HTERT RPE-1 (cell line): ENCODE data around the gene LSP1.
"Not testable (repeated sequence)": the region's sequence is repeated elsewhere in the genome, so short reads cannot be mapped to it uniquely, and the experiment has no call there.

Source experiments
- in situ Hi-C: fragments of 300-500 bp; cut with MboI; formaldehyde crosslinking; loops from 4 replicates; pipeline ENCODE4 v1.14.3; 2020; ENCODE audit warnings: low sequenced_read_pairs

The LSP1 gene, protein sequence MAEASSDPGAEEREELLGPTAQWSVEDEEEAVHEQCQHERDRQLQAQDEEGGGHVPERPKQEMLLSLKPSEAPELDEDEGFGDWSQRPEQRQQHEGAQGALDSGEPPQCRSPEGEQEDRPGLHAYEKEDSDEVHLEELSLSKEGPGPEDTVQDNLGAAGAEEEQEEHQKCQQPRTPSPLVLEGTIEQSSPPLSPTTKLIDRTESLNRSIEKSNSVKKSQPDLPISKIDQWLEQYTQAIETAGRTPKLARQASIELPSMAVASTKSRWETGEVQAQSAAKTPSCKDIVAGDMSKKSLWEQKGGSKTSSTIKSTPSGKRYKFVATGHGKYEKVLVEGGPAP

GRCh38 chr11:1852877-1853276 is at the start of gene LSP1:
Gene LSP1 (plus strand): TSS chr11:1853084. CDS start chr11:1853145, 61 bp downstream.
- in situ Hi-C loops = no loop called here

DNA sequence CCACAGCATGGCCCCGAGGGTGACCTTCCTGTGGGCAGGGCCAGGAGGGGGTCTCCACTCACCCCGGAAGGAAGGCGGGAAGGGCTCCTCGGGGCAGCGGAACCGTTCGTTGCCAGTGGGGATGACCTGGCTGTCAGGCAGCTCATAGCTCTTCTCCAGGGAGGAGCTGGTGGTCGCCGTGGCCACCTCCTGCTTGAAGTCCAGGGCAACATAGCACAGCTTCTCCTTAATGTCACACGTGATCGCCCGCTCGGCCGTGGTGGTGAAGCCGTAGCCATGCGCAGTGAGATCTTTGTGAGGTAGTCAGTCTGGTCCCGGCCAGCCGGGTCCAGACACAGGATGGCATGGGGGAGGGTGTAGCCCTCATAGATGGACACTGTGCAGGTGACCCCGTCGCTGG is 49.6 kb upstream of the LSP1 start:
- in situ Hi-C loops = no loop called here

GRCh38 chr11:1803835-1804519 is 48.9 kb upstream of the LSP1 start:
- in situ Hi-C loops = not testable (repeated sequence)

GRCh38 chr11:1805525-1805924 is 47.4 kb upstream of the LSP1 start:
- in situ Hi-C loops = no loop called here

DNA sequence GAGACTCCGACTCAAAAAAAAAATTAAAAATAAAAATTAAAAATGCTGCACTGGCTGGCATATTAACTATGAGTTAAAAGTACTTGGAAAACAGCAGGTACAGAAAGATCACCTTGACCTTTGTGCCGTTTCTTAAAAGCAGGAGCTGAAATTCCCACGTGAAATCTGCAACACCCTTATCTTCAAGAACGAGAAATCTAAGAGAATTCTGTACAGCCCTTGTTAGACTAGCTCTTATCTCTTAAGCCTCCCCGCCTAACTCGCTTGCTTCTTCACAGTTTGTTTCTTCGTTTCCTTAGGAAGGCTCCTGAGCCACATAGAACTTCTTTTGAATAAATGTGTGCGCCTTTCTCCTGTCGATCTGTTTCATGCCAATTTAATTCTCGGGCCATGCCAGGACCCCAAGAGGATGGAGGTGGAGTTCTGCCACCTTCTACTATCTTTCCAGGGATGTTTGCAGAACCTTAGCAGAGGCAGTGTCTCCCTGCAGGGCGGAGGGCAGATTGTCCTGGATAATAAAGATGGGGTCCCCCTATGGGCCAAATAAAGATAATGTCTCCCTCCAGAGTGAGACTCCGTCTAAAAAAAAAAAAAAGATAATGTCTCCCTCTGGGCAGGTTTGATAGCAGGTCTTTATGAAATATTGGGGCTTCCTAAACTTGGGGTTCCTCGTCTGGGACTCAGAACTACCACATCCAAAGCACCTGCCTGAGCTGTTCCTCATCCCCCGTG is 45.5 kb upstream of the LSP1 start:
- in situ Hi-C loops = no loop called here

- in situ Hi-C loops = no loop called here
Measured at GRCh38 chr11:1810761-1811160, 42.1 kb upstream of the LSP1 start.

- in situ Hi-C loops = no loop called here
Measured at GRCh38 chr11:1812274-1812673, 40.6 kb upstream of the LSP1 start.

- in situ Hi-C loops = no loop called here
Measured at GRCh38 chr11:1812801-1813200, 40.1 kb upstream of the LSP1 start.

- in situ Hi-C loops = not testable (repeated sequence)
Measured at GRCh38 chr11:1813356-1813755, 39.5 kb upstream of the LSP1 start.

GRCh38 chr11:1814691-1815090 is 38.2 kb upstream of the LSP1 start:
- in situ Hi-C loops = no loop called here

GRCh38 chr11:1815311-1815710 is 37.6 kb upstream of the LSP1 start:
- in situ Hi-C loops = no loop called here

DNA sequence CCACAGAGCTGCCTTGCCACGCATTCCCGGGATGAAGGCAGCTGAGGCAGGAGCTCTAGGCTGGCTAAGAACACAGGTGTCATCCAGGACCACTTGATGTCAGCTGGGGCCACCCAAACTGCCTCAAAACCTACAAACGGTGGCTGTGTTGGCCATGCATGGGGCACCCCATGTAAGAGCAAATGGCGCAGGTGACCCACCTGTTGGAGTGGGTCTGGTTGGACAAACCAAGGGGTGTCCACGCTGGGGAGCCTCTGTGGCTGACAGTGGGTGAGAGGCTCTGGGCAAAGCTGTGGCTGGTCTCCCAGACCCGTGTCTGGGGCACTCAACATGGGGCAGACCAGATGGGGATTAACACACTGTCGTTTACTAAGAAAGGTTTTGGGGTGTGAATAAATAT is 37.1 kb upstream of the LSP1 start:
- in situ Hi-C loops = no loop called here

DNA sequence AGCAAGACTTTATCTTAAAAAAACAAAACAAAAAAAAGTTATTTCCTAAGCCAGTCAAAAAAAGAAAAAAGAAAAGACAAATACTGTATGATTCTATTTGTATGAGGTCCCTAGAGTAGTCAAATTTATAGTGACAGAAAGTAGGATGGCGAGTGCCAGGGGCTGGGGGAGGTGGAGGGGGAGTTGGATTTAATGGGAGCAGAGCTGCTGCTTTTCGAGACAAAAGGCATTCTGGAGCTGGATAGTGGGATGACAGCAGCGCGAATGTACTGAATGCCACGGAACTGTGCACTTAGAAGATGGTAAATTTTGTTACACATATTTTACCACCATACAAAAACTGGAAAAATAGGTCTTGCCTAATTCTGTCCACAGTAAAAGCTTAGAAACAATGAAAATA is 35.9 kb upstream of the LSP1 start:
- in situ Hi-C loops = no loop called here

- in situ Hi-C loops = no loop called here
Measured at GRCh38 chr11:1817511-1817910, 35.4 kb upstream of the LSP1 start.

- in situ Hi-C loops = no loop called here
Measured at GRCh38 chr11:1819074-1819473, 33.8 kb upstream of the LSP1 start.

DNA sequence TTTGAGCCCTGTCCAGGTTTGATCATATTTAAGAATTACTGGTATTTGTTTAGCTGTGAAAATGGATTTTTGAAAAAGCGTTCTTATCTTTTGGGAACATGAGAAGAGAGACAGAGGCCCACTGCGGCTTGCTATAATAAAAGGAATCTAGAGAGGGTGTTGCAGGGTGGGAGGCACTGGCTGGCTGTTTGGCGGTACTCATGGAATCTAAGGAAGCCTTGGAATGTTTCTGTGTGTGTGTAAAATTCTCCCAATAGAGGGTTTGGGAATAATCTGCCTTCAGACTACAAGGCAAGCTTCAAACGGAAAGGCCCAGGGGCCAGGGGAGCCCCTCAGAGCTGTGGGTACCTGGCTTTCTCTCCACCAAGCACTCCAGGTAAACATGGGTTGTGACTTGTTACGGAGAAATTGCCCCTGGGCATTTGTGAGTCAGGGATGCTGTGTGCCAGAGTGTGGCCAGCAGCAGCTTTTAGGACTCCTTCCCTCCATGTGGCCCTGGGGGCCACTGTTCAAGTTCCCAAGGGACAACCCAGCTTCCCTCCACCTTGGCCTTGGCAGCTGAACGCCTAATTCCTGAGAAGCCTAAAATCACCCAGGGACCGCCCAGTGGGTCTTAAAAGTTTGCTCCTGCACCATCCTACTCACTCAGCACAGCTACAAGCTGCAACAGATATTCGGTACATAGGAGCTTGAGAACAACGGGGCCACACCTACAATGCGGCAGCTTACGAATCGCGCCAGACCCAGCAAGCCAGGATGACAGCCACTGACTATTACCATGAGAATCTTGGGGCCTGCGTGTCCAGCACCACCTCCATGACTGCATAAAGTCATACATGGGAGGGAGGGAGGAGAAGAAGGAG is 32.2 kb upstream of the LSP1 start:
- in situ Hi-C loops = no loop called here

- in situ Hi-C loops = no loop called here
Measured at GRCh38 chr11:1821562-1821961, 31.3 kb upstream of the LSP1 start.

- in situ Hi-C loops = no loop called here
Measured at GRCh38 chr11:1822648-1823375, 30.1 kb upstream of the LSP1 start.

GRCh38 chr11:1823376-1824220 is 29.3 kb upstream of the LSP1 start:
- in situ Hi-C loops = no loop called here
